HG03521 (cell line): ENCODE results near the gene PON2.
"Not testable (repeated sequence)": the region's sequence is repeated elsewhere in the genome, so short reads cannot be mapped to it uniquely, and the experiment has no call there.

Experiments used
- ATAC-seq: cut with Tn5 transposase; IDR thresholded peaks from one replicate; pipeline ENCODE4 v1.9.1; 2021; ENCODE audit warnings: mild to moderate bottlenecking, moderate library complexity; ENCODE audit not compliant: unreplicated experiment

PON2 gene

DNA sequence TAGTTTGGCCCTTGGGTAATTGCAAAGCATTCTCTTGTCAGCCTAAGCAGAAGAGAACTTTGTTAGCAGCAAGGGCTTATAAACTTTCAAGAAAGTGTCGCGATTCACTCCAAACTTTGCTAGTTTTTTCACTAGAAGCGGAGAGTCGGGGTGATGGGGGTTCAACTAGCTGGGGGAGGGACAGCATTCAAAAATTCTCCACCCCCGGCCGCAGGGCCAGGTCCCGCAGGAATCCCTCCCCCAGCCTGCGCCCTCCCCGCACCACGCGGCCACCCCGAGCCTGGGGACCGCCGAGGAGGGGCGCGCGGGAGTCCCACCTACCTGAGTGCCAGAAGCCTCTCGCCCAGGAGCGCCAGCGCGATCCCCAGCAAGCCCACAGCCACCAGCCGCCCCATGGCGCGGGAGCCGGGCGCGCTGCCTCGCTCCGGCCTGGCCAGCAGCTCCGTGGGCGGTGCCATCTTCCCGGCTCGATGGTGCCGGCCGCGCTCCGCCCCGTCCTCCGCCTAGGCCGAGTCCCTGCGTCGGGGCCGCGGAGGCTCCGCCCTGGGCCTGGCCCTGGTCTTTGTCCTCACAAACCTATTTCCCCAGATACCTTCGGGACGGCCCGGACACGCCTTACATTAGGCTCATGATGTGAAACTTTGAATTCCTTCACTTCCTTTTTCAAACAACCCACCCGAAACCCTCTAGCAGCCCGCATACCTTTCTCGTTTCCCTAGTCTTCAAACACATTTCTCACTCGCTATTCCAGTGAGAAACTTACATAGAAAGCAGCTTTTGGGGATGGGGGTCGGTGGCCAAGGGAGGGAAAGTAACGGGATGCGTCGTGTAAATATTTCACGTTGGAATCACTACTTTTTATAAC is at the start of gene PON2:
PON2 (minus strand) TSS at position 472 of the 865 bp plus-strand sequence; CDS start at position 395, 77 bp downstream.
- ATAC-seq: peak; percentile 92

DNA sequence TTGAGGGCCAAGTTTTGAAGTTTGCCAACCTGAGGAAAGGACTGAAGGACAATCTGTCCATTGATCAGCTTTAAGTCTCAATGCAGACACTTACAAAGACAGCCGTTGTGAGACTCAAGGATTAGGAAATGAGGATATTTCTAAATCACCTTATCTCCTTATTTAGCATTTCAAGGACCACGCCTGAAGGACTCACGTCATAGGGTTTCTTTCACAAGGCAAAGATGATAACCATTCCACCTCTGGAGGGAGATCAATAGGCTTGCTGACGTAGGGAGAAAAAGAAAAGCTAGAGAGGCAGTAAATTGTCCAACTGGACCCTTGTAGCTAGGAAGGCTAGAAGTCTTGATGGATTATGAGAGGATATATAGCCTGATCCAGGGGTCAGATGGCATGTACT is 47.6 kb upstream of the PON2 start:
- no peak for ATAC-seq

DNA sequence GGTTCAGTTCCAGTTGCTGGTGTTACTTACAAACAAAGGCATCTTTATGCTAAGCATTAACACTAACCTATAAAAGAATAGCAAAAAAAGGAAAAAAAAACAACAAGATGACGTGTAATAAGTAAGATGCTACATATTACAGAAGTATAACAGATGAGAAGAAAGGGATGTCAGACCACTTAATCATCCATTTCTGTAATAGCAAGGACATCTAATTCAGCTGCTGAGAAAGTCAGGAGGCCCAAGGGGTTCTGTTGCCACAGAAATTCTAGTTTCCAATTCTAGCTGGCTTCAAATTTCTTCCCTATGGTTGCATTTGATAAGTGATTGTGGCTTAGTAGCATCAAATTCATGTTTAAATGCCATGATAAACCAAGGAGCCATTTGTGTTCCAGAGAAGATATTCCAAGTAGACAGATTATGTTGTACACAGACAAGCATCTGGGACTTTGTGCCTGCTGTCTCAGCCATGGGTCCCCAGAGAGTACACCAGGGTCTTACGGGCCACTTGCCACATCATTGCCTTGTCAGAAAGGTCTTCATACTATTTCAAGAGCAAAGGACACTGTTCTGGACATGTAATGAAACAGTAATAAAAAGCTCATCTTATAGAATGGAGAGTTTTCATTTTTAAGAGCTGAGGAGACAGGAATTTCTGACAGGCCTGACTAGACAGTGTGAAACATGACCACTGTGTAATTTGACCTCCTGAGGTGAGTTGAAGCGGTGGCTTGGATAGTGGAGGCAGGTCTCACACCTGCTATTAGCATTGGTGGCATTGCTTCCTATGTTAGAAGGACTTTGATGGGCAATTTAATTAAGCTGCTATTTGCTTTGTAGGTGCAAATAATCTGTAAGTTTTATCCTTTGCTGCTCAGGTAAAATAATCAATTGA is 46.7 kb upstream of the PON2 start:
- no peak for ATAC-seq

DNA sequence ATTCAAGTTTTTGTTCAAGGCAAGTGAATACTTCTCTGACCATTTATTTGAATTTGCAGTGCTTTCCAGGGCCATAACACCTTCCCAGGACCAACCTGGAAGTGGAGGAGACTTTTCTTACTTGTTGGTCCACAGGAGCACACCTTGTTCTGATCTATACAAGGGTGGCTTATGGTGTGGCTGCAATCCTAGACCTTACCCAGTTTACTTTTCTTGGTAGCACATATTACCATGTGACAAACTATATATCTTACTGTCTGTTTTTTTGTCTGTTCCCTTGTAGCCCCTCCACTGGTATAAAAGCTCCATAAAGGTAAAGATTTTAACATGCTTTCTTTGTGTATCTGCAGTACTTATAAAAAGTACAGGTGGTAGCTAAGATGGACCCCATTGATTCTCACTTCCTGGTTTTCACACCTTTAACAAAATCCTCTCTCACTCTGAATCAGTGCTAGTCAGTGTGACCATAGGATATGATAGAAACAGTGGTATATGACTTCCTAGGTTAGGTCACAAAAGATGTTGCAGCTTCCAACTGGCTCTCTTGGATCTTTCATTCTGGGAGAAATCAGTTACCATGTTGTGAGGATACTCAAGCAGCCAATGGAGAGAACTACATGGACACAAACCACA is 45.3 kb upstream of the PON2 start:
- peak; percentile 50 for ATAC-seq

DNA sequence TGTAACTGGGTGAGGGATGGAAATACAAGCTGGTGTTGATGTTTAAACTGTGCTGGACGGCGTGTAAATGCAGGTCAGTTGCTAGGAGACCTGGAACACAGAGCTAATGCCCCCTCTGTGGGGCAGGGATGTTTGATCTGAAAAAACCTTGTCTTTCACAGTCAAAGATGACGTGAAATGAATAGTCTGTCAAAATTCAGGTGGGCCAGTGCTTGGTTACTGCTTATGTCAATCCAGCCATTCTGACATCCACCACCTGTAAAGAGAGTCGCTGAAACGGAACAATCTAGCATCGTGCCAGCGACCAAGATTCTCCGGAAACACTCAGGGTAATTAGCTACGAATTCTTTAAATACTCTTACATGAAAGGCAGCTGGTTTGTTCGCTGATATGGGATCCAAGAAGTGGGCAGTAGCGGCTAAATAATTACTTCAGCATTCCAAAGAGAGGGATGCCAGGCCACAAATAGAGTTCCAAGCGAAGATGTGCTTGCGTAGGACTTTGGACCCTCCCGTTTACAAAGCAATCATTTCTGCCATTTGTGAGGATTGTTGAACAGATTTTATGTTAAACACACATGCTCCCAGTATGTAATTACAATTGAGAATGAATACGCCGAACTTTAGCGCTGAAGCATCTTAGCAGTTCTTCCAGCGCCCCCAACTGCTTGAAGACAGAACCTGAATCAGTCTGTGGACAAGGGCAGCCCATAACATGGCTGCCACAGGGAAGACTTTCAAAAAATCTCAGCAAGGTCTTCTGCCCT is 43.6 kb upstream of the PON2 start:
- no peak for ATAC-seq

DNA sequence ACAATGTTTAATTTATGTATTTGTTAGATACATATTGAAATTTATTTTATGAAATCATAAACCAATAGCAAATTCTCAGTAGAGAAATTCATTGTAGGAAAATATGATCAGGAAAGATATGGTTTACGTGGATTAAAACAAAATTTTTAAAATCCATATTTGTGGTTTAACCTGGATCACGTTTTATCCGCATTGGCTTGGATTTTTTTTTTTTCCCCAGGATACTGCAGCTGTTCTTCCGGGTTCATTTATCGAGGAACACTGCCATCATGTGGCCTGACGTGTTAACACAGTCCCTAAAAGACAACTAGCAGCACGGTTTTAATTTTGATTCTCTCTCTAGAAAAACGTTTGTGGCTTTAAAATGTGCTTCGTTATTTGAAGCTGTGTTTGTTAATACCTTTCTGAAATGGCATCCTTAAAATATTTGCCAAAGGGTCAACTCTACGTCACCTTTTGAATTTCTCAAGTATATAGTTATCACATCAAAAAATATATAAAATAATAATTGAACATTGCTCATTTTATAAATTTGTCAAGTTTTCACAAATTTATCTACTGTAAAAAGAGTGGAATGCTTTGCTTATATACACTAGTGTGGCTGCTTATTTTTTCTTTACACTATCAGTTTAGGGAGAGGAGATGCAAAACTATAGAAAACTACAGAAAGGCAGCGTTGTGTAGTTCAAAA is 42.2 kb upstream of the PON2 start:
- peak; percentile 69 for ATAC-seq

DNA sequence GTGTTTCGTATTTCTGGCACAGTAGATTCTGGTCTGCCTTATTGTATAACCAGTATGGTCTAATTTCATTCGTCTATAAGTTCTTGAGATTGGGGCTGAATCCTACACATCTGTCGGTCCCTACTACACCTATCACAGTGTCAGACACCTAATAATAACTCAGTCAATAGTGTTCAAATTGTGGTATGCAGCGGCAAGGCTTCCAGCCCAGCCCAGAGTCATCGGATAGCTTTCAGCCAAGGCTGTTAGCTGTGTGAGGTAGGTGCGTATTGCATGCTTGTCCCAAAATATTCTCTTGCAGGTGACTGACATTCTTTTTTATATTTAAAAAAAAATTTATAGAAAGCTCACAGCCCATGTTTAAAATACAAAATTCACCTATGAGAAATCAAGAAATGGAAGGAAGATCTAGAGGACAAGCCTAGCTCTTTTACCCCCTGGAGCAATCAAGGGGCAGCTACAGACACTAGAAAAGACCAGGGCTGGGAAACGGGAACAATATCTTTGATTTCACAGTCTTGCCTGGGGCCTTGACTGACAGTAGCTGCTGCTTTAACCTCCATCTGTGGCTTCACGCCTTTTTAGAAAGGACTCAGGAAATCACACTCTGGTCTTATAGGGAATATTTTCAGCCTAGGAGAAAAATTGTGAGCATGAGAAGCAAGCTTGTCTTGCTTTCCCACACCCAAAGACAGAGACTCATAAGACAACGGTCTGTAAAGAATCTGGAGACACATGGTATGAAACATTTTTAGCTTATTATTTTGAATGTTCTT is 41.4 kb upstream of the PON2 start:
- ATAC-seq: no peak

DNA sequence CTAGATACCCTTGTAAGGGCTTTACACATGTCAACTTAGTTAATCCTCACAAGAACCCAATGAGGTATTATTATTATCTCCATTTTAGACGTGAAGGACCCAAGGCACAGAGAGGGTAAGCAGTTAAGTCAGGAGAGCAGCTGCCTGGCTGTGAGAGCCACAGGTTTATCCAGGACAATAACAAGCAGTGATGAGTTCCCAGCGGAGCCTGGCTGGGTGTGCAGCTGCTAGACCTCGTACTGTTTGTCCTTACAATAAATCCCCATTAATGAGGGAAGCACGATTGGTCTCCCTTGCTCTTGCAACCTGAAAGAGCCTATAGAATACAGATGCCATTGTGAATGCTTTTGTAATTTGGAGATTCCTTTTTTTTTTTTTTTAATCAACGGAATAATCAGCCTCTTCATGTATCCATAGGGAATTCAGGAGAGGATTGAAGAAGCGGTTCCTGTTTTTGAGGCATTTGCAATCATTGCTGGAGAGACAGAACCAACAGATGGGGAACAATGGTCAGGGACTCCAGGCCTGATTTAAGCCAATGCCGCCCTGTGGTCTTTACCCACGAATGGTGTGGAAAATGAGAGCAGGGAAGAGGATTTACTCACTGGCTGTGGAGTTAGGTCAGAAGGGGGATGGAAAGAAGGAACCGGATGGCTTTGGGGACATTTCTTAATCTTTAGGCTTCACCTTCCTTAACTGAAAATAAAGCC is 38.6 kb upstream of the PON2 start:
- no peak for ATAC-seq

DNA sequence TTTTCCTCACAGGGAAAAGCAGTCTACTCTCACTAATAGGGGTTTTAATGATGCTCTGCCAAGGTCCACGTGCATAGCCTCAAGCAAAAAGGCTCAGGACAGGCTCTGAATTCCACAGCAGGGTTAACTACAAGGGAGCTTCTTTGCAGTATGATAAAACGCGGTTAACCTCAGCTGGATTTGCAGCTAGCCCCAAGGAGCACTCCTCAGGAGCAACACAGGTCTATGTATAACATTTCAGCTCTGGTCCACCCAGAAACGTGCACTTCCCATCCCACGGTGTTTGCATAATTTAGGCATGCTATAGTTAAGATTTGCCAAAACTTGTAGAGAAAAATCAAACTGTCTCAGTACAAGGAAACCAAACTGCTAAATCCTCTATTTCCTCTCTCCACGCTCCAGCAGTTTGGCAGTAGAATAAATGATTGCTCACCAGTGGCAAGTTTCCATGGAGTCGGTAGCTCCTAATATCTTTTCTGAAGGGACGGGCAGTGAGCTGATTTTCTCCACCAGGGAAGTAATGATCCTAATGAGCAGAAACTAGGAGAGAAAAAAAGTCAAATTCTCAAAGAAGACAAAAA is 37.8 kb upstream of the PON2 start:
- no peak for ATAC-seq

- no peak for ATAC-seq
Observed at GRCh38 chr7:95471071-95471470, 36.2 kb upstream of the PON2 start.

GRCh38 chr7:95470452-95470851 is 35.6 kb upstream of the PON2 start:
- peak; percentile 100 for ATAC-seq

GRCh38 chr7:95469848-95470247 is 35.0 kb upstream of the PON2 start:
- ATAC-seq: no peak

- ATAC-seq: no peak
Observed at GRCh38 chr7:95469187-95469586, 34.4 kb upstream of the PON2 start.

DNA sequence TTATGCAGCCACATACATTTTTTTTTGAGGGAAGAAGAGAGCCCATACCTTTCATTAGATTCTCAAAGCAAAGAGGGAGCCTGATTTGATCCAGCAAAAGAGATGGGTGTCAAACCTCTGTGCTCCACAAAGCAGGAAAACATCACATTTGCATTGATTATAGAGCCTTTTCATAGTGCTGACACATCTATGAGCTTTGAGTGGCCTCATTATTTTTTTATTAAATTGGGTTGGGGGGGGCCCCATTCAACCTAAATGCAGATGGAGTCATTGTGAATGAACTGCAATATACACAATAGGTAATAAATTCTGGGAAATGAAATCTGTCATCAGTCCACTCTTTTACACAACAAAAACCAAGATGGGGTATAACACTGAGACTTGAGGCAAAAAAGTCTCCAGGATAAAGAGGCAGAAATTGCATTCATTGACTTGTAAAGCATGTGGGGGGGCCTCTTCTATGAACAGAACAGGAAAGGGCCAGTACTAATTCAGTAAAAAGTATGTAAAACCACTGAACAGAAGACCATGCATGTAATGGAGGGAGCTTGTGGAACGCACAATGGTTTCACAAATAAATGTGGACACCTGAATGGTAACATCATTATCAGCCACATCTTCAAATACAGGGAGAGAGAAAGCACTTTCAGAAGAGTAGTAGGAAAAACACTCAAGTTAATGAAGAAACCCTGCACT is 33.2 kb upstream of the PON2 start:
- ATAC-seq: no peak

DNA sequence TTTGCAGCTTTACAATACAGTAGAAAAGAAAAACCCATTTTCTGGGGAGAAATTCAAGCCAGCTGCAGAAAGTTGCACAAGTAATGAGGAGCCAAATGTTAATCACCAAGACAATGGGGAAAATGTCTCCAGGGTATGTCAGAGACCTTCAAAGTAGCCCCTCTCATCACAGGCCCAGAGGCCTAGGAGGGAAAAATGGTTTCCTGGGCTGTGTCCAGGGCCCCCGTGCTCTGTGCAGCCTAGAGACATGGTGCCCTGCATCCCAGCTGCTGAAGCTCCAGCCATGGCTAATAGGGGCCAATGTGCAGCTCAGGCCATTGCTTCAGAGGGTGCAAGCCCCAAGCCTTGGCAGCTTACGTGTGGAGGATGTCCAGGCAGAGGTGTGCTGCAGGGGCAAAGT is 25.8 kb upstream of the PON2 start:
- not testable (repeated sequence) for ATAC-seq

DNA sequence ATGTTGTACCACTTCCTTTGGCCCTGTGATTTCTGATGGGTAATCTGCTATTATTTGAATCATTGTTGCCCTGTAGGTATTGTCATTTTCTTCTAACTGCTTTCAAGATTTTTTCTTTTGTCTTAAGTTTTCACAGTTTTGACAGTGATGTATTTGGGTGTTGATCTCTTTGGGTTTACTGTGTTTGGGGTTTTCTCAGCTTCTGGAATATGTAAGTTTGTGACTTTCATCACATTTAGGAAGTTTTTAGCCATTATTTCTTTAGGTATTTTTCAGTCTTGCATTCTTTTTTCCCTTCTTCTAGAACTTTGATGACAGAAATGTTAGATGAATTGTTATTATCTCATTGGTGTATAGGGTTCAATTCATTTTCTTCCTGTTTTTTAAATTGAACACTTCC is 23.1 kb upstream of the PON2 start:
- ATAC-seq: no peak

DNA sequence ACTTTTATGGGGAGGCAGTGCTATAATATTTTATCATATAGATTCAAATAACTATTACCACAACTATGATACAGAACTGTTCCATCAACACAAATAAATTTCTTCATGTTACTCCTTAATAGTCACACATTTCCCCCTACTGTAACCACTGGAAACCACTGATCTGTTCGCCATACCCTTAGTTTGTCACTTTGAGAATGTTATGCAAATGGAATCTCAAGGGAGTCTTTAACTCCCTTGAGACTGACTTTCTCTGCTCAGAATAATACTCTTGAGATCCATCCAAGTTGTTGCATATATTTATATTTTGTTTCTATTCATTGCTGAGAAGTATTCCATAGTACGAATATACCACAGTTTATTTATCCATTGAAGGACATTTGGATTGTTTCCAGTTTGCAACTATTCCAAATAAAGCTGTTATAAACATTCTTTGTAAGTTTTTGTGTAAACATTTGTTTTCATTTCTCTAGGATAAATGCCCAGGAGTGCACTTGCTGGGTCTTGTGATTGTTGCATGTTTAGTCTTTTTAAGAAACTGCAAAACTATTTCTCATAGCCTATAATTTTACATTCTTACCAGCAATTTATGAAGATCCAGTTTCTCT is 19.7 kb upstream of the PON2 start:
- no peak for ATAC-seq
